SH-SY5Y (cell line): ENCODE results near the gene ZNF408.

Source experiments
- GATA2 ChIP-seq: IDR thresholded peaks from 2 replicates; pipeline ENCODE4 v1.6.1; 2011; ENCODE audit warnings: mild to moderate bottlenecking, low read depth, low read length
- GATA3 ChIP-seq: IDR thresholded peaks from 2 replicates; pipeline ENCODE4 v1.6.1; 2011; ENCODE audit warnings: low read depth, mild to moderate bottlenecking, low read length, moderate library complexity

GRCh38 chr11:46701078-46701654, 335 bp downstream of the ZNF408 start:
- TF ChIP-seq GATA2 (no peak), GATA3 (no peak)
